PC-3 (cell line): ENCODE results near the gene DNM3.

Source experiments
- CTCF ChIP-seq: fragments of 300-600 bp; sonication (generic); conservative IDR thresholded peaks from 2 replicates; pipeline ENCODE4 v1.5.1; 2017; ENCODE audit warnings: antibody characterized with exemption, low read depth, mild to moderate bottlenecking, low read length
- EZH2 ChIP-seq: fragments of 300-600 bp; sonication (generic); IDR thresholded peaks from one replicate; pipeline ENCODE4 v1.6.1; 2017; ENCODE audit warnings: antibody characterized with exemption, mild to moderate bottlenecking, low read length; ENCODE audit not compliant: unreplicated experiment

- no peak for TF ChIP-seq CTCF
- no peak for TF ChIP-seq EZH2
Measured at GRCh38 chr1:172117800-172118199, 276.5 kb downstream of the DNM3 start.
